ENCODE data around the gene G6PC1. TPM values are rescaled to one million over a fixed set of nuclear protein-coding genes. Genes with fewer than 3 reads are reported as not detected.
"Not testable (repeated sequence)": the region's sequence is repeated elsewhere in the genome, so short reads cannot be mapped to it uniquely, and the experiment has no call there.

G6PC1 gene
- total RNA-seq, 1 donor from 2014 or later: not detected

- Histone ChIP-seq H3K4me1 (peaks cover 23% of the 10 kb centered on the region), H3K27ac (no peak overlapping the region), H3K4me2 (no peak overlapping the region), H4K20me1 (ENCODE audit: low read depth) (no peaks in the 10 kb centered on the region), H3K4me3 (no peak overlapping the region), H3K79me2 (ENCODE audit: low read depth) (no peaks in the 10 kb centered on the region), H3K36me3 (no peaks in the 10 kb centered on the region), H3K9ac (no peak overlapping the region), H3F3A (ENCODE audit: low read depth) (no peaks in the 10 kb centered on the region), H3K9me3 (ENCODE audit: low read depth) (no peaks in the 10 kb centered on the region), H3K27me3 (no peaks in the 10 kb centered on the region), H2AFZ (replicated peaks) (peak overlapping the region; percentile 65)
- H3K4me3 Mint-ChIP-seq: no peak overlapping the region
- DNase-seq (ENCODE audit: low spot score): no peak
- no peak overlapping the region for H3K27ac Mint-ChIP-seq
- H3K4me1 Mint-ChIP-seq: peaks cover 6% of the 10 kb centered on the region
- no peaks in the 10 kb centered on the region for H3K36me3 Mint-ChIP-seq
- no peak for TF ChIP-seq CTCF (IDR thresholded peaks at IDR 0.05)
- no peak for TF ChIP-seq EZH2phosphoT487 (IDR thresholded peaks at IDR 0.05)
- TF ChIP-seq EZH2 (IDR thresholded peaks at IDR 0.05): no peak
- peaks cover 5% of the 10 kb centered on the region for H3K27me3 Mint-ChIP-seq (ENCODE audit: insufficient read depth, low read depth)
- H3K9me3 Mint-ChIP-seq: no peaks in the 10 kb centered on the region
Measured at GRCh38 chr17:42922294-42922693, 21.7 kb downstream of the G6PC1 start.

- H3K9me3 ChIP-seq (ENCODE audit: low read depth); H3K4me3 ChIP-seq; H3F3A ChIP-seq (ENCODE audit: low read depth); H3K9ac ChIP-seq; H3K4me1 Mint-ChIP-seq; H3K27me3 ChIP-seq; H3K27ac Mint-ChIP-seq; H3K9me3 Mint-ChIP-seq; H2AFZ ChIP-seq (replicated peaks); H3K36me3 ChIP-seq; H3K79me2 ChIP-seq (ENCODE audit: low read depth); H3K27me3 Mint-ChIP-seq (ENCODE audit: insufficient read depth, low read depth); DNase-seq (ENCODE audit: low spot score); H3K4me3 Mint-ChIP-seq; H3K4me2 ChIP-seq; H3K36me3 Mint-ChIP-seq; H4K20me1 ChIP-seq (ENCODE audit: low read depth); H3K27ac ChIP-seq: not testable (repeated sequence)
- peaks cover 23% of the 10 kb centered on the region for H3K4me1 ChIP-seq
Measured at GRCh38 chr17:42923472-42923871, 22.9 kb downstream of the G6PC1 start.

- DNase-seq (ENCODE audit: low spot score): no peak
- Mint-ChIP-seq H3K4me3 (no peak overlapping the region), H3K27me3 (ENCODE audit: insufficient read depth, low read depth) (no peaks in the 10 kb centered on the region), H3K27ac (no peak overlapping the region), H3K36me3 (no peaks in the 10 kb centered on the region), H3K4me1 (peaks cover 6% of the 10 kb centered on the region), H3K9me3 (no peaks in the 10 kb centered on the region)
- Histone ChIP-seq H3K27me3 (no peaks in the 10 kb centered on the region), H2AFZ (replicated peaks) (no peak overlapping the region), H3K27ac (no peak overlapping the region), H3K79me2 (ENCODE audit: low read depth) (no peaks in the 10 kb centered on the region), H3K4me1 (peaks cover 14% of the 10 kb centered on the region), H3K4me2 (no peak overlapping the region), H3K9me3 (ENCODE audit: low read depth) (no peaks in the 10 kb centered on the region), H4K20me1 (ENCODE audit: low read depth) (no peaks in the 10 kb centered on the region), H3K4me3 (no peak overlapping the region), H3K9ac (no peak overlapping the region), H3K36me3 (no peaks in the 10 kb centered on the region), H3F3A (ENCODE audit: low read depth) (no peaks in the 10 kb centered on the region)
- TF ChIP-seq EZH2phosphoT487 (IDR thresholded peaks at IDR 0.05) (no peak), EZH2 (IDR thresholded peaks at IDR 0.05) (no peak), CTCF (IDR thresholded peaks at IDR 0.05) (no peak)
Measured at GRCh38 chr17:42924891-42925290, 24.3 kb downstream of the G6PC1 start.

GRCh38 chr17:42928714-42929496, 28.3 kb downstream of the G6PC1 start:
- peak; percentile 61 for DNase-seq (ENCODE audit: low spot score)
- H3K27me3 ChIP-seq: no peaks in the 10 kb centered on the region
- H3K4me2 ChIP-seq: no peak overlapping the region
- TF ChIP-seq CTCF (IDR thresholded peaks at IDR 0.05): peak; percentile 65
- TF ChIP-seq EZH2phosphoT487 (IDR thresholded peaks at IDR 0.05): no peak
- TF ChIP-seq EZH2 (IDR thresholded peaks at IDR 0.05): no peak
- H3F3A ChIP-seq (ENCODE audit: low read depth): no peaks in the 10 kb centered on the region
- H3K36me3 Mint-ChIP-seq: no peaks in the 10 kb centered on the region
- no peak overlapping the region for H3K27ac Mint-ChIP-seq
- H3K9me3 ChIP-seq (ENCODE audit: low read depth): no peaks in the 10 kb centered on the region
- no peak overlapping the region for H3K4me3 Mint-ChIP-seq
- peaks cover 4% of the 10 kb centered on the region for H3K4me1 Mint-ChIP-seq
- H3K4me1 ChIP-seq: no peaks in the 10 kb centered on the region
- H3K27ac ChIP-seq: no peak overlapping the region
- H3K9me3 Mint-ChIP-seq: no peaks in the 10 kb centered on the region
- H3K79me2 ChIP-seq (ENCODE audit: low read depth): no peaks in the 10 kb centered on the region
- H3K9ac ChIP-seq: no peak overlapping the region
- H3K4me3 ChIP-seq: no peak overlapping the region
- no peaks in the 10 kb centered on the region for H3K27me3 Mint-ChIP-seq (ENCODE audit: insufficient read depth, low read depth)
- H4K20me1 ChIP-seq (ENCODE audit: low read depth): no peaks in the 10 kb centered on the region
- no peaks in the 10 kb centered on the region for H3K36me3 ChIP-seq
- peak overlapping the region; percentile 89 for H2AFZ ChIP-seq (replicated peaks)
